Measurements from ENCODE around the gene RNASE4. TPM values are rescaled to one million over a fixed set of nuclear protein-coding genes. Genes with fewer than 3 reads are reported as not detected.

Gene RNASE4
- total and polyA plus RNA-seq, 10 of the 15 experiments (the other 5 are each of a cell fraction or from before 2014, with no cell fraction given): 0.87 to 2.6 (median 1.3) TPM

DNA sequence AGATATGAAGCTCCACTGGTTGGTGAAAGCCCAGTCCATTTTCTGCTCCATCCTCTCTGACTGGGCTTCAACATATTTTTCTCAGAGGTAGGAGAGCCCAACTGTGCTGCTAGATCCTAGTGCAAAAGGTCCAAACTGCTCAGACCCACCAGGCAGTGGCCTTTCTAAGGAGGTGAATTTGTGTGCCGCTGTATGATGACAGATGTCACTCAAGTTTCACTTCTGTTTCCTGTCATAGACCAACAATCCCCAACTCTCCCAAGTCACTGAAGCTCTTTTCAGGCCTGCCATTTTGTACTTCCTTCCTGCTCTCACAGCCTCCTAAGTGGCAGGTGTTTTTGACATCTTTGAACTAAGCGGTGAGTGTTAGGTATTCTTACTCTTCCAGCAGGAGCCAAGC is 16.4 kb upstream of the RNASE4 start:
- BruUV-seq (replicated peaks): no TSS peak
- DNase-seq (ENCODE audit: low read depth, low spot score): peak; percentile 85
- peak; percentile 59; the same call in 1 of the 2 replicates for TF ChIP-seq FOXM1 (IDR thresholded peaks at IDR 0.05; ENCODE audit: low read depth, low read length)
- TF ChIP-seq CBFB (IDR thresholded peaks at IDR 0.05; ENCODE audit: low read depth): peak; percentile 60; the same call in 1 of the 2 replicates
- no peak for TF ChIP-seq PAX8 (IDR thresholded peaks at IDR 0.05)
- no peak for TF ChIP-seq TAF1 (IDR thresholded peaks at IDR 0.05; ENCODE audit: borderline replicate concordance, low read depth, low read length)
- TF ChIP-seq SMARCA5 (IDR thresholded peaks at IDR 0.05): peak; percentile 35; the same call in 1 of the 2 replicates
- TF ChIP-seq RAD51 (IDR thresholded peaks at IDR 0.05): no peak
- no peak for TF ChIP-seq SIX5 (IDR thresholded peaks at IDR 0.05; ENCODE audit: low read depth, low read length, severe bottlenecking)
- 0 out of 2 replicates have a peak, but pooled peaks have one; percentile 28 for TF ChIP-seq GATAD2B (conservative IDR thresholded peaks at IDR 0.05; ENCODE audit: low read depth)
- no peak for TF ChIP-seq ZNF622 (IDR thresholded peaks at IDR 0.05)
- TF ChIP-seq HDGF (IDR thresholded peaks at IDR 0.05): no peak
- TF ChIP-seq MTA3 (IDR thresholded peaks at IDR 0.05; ENCODE audit: borderline replicate concordance, low read length): no peak
- TF ChIP-seq POLR2A (IDR thresholded peaks at IDR 0.05; ENCODE audit: low read depth, low read length): peak; percentile 39; the same call in 1 of the 2 replicates
- no peak for TF ChIP-seq ESRRA (IDR thresholded peaks at IDR 0.05; ENCODE audit: low read length)
- TF ChIP-seq TCF3 (IDR thresholded peaks at IDR 0.05; ENCODE audit: borderline replicate concordance, insufficient read depth, low read depth, low read length): peak; percentile 74; the same call in 1 of the 2 replicates
- no peak for TF ChIP-seq RELA (IDR thresholded peaks at IDR 0.05; ENCODE audit: borderline replicate concordance, partially characterized antibody)
- no peak; the same call in 1 of the 2 replicates for TF ChIP-seq BACH1 (IDR thresholded peaks at IDR 0.05; ENCODE audit: borderline replicate concordance)
- TF ChIP-seq NFYA (IDR thresholded peaks at IDR 0.05; ENCODE audit: borderline replicate concordance, low read depth, low read length): no peak
- TF ChIP-seq CEBPZ (IDR thresholded peaks at IDR 0.05; ENCODE audit: low read depth, low read length): no peak
- TF ChIP-seq ZSCAN29 (IDR thresholded peaks at IDR 0.05): no peak
- TF ChIP-seq CHD2 (IDR thresholded peaks at IDR 0.05; ENCODE audit: borderline replicate concordance, low read depth, low read length): no peak
- TF ChIP-seq BMI1 (IDR thresholded peaks at IDR 0.05; ENCODE audit: borderline replicate concordance): no peak
- TF ChIP-seq SP1 (IDR thresholded peaks at IDR 0.05; ENCODE audit: low read depth, low read length): peak; percentile 48
- TF ChIP-seq PML (IDR thresholded peaks at IDR 0.05; ENCODE audit: low read length): no peak
- TF ChIP-seq ELK1 (IDR thresholded peaks at IDR 0.05; ENCODE audit: low read depth, low read length): no peak

More for the DNA sequence above, 16.4 kb upstream of the RNASE4 start:
- ChIA-PET SMC1A (ENCODE audit: uncharacterized antibody, unreplicated experiment) (interaction anchor here (0.8 to 5.1 kb wide), 6 partner anchors 9 to 58 kb away, joined by 4 to 106 read pairs (median 5); partner anchors contain the start of gene RNASE4), CTCF (interaction anchor here (1.0 to 4.4 kb wide), 5 partner anchors 8 to 58 kb away, joined by 3 to 58 read pairs (median 5); partner anchors contain the start of gene RNASE4), POLR2A (interaction anchor here (1.6 to 5.5 kb wide), 2 partner anchors 10 to 14 kb away, joined by 7 to 69 read pairs; partner anchors contain the start of gene RNASE4), RAD21 (ENCODE audit: unreplicated experiment) (interaction anchor here (0.9 to 7.6 kb wide), 4 partner anchors 9 to 58 kb away, joined by 3 to 75 read pairs (median 8); partner anchors contain the start of gene RNASE4)
- no peaks in the 10 kb centered on the region for H3K36me3 ChIP-seq (ENCODE audit: control insufficient read depth in 2 of 2, insufficient read depth in 2 of 2, low read length in 1 of 2)
- H3K9me3 ChIP-seq (replicated peaks; ENCODE audit: control insufficient read depth, insufficient read depth, low read length): no peaks in the 10 kb centered on the region
- WGBS (ENCODE audit: insufficient coverage, insufficient replicate concordance, low lambda C conversion rate, missing lambda C conversion rate): 3% methylated on average over 2 of the region's 2 CpGs
- intact Hi-C loops (cut with micrococcal nuclease; ENCODE audit: unreplicated experiment): loop anchor here (5.0 kb wide), 1 partner anchor 326 kb away; the partner anchor contains the start of gene PARP2
- FAIRE-seq (peak; percentile 80), ATAC-seq (peak; percentile 49)
- H2AFZ ChIP-seq (ENCODE audit: control insufficient read depth, low read depth, low read length): peak overlapping the region; percentile 74
- peak overlapping the region; percentile 87 for H3K4me2 ChIP-seq (ENCODE audit: control insufficient read depth, insufficient read depth)
- no peaks in the 10 kb centered on the region for H4K20me1 ChIP-seq (ENCODE audit: control insufficient read depth, insufficient read depth)
- in situ Hi-C loops (cut with MboI): no loop called here
- H3K27me3 ChIP-seq (replicated peaks in 1 of 2; ENCODE audit: control insufficient read depth in 2 of 2, insufficient read depth in 2 of 2, low read length in 1 of 2): no peaks in the 10 kb centered on the region
- peak overlapping the region; percentile 43 for H3K9ac ChIP-seq (ENCODE audit: control insufficient read depth, insufficient read depth, low read length)
- H3K79me2 ChIP-seq (ENCODE audit: control insufficient read depth, insufficient read depth, low read length): peaks cover 24% of the 10 kb centered on the region
- H3K4me3 ChIP-seq: peak overlapping the region; percentile 33; the same call in 1 of the 2 replicates
- peak overlapping the region; percentile 96 for H3K27ac ChIP-seq (ENCODE audit: control insufficient read depth, insufficient read depth)
- H3K4me1 ChIP-seq (ENCODE audit: control insufficient read depth, insufficient read depth, low read length): peaks cover 35% of the 10 kb centered on the region

Data from GM12878 (cell line).